Tibial nerve (tissue), 4 donors: ENCODE results near the gene HMCN1. TPM values are rescaled to one million over a fixed set of nuclear protein-coding genes. Genes with fewer than 3 reads are reported as not detected.

Experiments used
- DNase-seq, 2 donors: peaks; one replicate each; pipeline ENCODE4 v3.0.0-alpha.2; 2019; ENCODE audit warnings: low spot score in 2 of 2
- H3K27ac ChIP-seq, 4 donors: fragments of 200-600 bp; sonication (generic) in 3 of 4; one replicate each; pipeline ENCODE4 v1.5.1; 2017 to 2019; ENCODE audit warnings: mild to moderate bottlenecking in 1 of 4
- H3K27me3 ChIP-seq, 2 donors: fragments of 200-600 bp; sonication (generic) in 1 of 2; one replicate each; pipeline versions ENCODE4 v1.5.1 to v1.6.0; 2017 to 2019
- H3K36me3 ChIP-seq, 3 donors: fragments of 200-600 bp; sonication (generic); one replicate each; pipeline ENCODE4 v1.5.1; 2018 to 2019
- H3K4me1 ChIP-seq, 4 donors: fragments of 200-600 bp; sonication (generic) in 3 of 4; one replicate each; pipeline ENCODE4 v1.5.1; 2017 to 2019
- H3K4me3 ChIP-seq, 4 donors: fragments of 200-600 bp; sonication (generic) in 3 of 4; one replicate each; pipeline ENCODE4 v1.5.1; 2017 to 2019; ENCODE audit warnings: mild to moderate bottlenecking in 1 of 4, moderate library complexity in 1 of 4
- H3K9me3 ChIP-seq, 4 donors: fragments of 200-600 bp; sonication (generic) in 3 of 4; one replicate each; pipeline ENCODE4 v1.5.1; 2017 to 2019
- CTCF ChIP-seq, 5 experiments: fragments of 200-600 bp in 3 of 5; fragments of 450-650 bp in 2 of 5; sonication (generic) in 3 of 5; IDR thresholded peaks; one replicate each; pipeline ENCODE4 v1.5.1; 2016 to 2019; ENCODE audit warnings: antibody characterized with exemption in 5 of 5, mild to moderate bottlenecking in 3 of 5, moderate library complexity in 2 of 5
- EP300 ChIP-seq, 2 donors: sonication (generic); formaldehyde crosslinking; IDR thresholded peaks; one replicate each; pipeline ENCODE4 v1.6.1; 2017; ENCODE audit warnings: antibody characterized with exemption in 2 of 2, mild to moderate bottlenecking in 1 of 2
- POLR2A ChIP-seq, 2 donors: fragments of 450-650 bp; IDR thresholded peaks; one replicate each; pipeline ENCODE4 v1.6.1; 2017; ENCODE audit warnings: antibody characterized with exemption in 2 of 2, mild to moderate bottlenecking in 2 of 2, moderate library complexity in 2 of 2
- WGBS, 2 donors: methylation state at CpG; one replicate each; pipeline ENCODE4 v1.1.5; 2018; 5-methylcytosine and 5-hydroxymethylcytosine counted together
- total RNA-seq, 4 donors: library from RNA; depleted of rRNA; stranded (reverse); fragments of >200 nt; gene quantifications; one replicate each; pipeline ENCODE4 v1.1.0, GENCODE V29; 2016

Gene HMCN1
- total RNA-seq, 4 donors from 2014 or later = 2.1 to 13.3 (median 3.9) TPM

- no peak overlapping the region for H3K4me3 ChIP-seq
- 33 to 40% methylated on average over 1 of the region's 1 CpG for WGBS, 2 donors
- H3K27me3 ChIP-seq = no peaks in the 10 kb centered on the region
Observed at GRCh38 chr1:186225096-186225495, 490.9 kb downstream of the HMCN1 start.

GRCh38 chr1:186228749-186229148, 494.6 kb downstream of the HMCN1 start:
- H3K36me3 ChIP-seq = no peaks in the 10 kb centered on the region
- no peak overlapping the region for H3K27ac ChIP-seq
- WGBS, 2 donors = 80 to 96% methylated on average over 6 of the region's 6 CpGs
- H3K27me3 ChIP-seq = no peaks in the 10 kb centered on the region
- H3K4me3 ChIP-seq = no peak overlapping the region
- TF ChIP-seq POLR2A (IDR thresholded peaks at IDR 0.05) (no peak), EP300 (IDR thresholded peaks at IDR 0.05) (no peak), CTCF (IDR thresholded peaks at IDR 0.05) (no peak)
- no peak for DNase-seq
- no peaks in the 10 kb centered on the region for H3K4me1 ChIP-seq
- H3K9me3 ChIP-seq = no peaks in the 10 kb centered on the region

More at GRCh38 chr1:186225096-186225495, 490.9 kb downstream of the HMCN1 start:
- H3K36me3 ChIP-seq = no peaks in the 10 kb centered on the region
- TF ChIP-seq CTCF (IDR thresholded peaks at IDR 0.05) (no peak), EP300 (IDR thresholded peaks at IDR 0.05) (no peak), POLR2A (IDR thresholded peaks at IDR 0.05) (no peak)
- H3K4me1 ChIP-seq = no peaks in the 10 kb centered on the region
- H3K9me3 ChIP-seq = no peaks in the 10 kb centered on the region
- no peak for DNase-seq
- no peak overlapping the region for H3K27ac ChIP-seq

- no peaks in the 10 kb centered on the region for H3K27me3 ChIP-seq
- no peak overlapping the region for H3K4me3 ChIP-seq
Observed at GRCh38 chr1:186231861-186232436, 497.8 kb downstream of the HMCN1 start.

GRCh38 chr1:186234976-186235686, 500.9 kb downstream of the HMCN1 start:
- Histone ChIP-seq H3K4me1 (peaks cover 0 to 12% (median 0%) of the 10 kb centered on the region in 4 donors), H3K9me3 (no peaks in the 10 kb centered on the region), H3K4me3 (no peak overlapping the region), H3K36me3 (no peaks in the 10 kb centered on the region), H3K27me3 (no peaks in the 10 kb centered on the region), H3K27ac (no peak overlapping the region)
- 46 to 49% methylated on average over 2 of the region's 2 CpGs for WGBS, 2 donors
- TF ChIP-seq POLR2A (IDR thresholded peaks at IDR 0.05) (no peak), EP300 (IDR thresholded peaks at IDR 0.05) (no peak), CTCF (IDR thresholded peaks at IDR 0.05) (no peak)
- DNase-seq = no peak

More at GRCh38 chr1:186231861-186232436, 497.8 kb downstream of the HMCN1 start:
- Histone ChIP-seq H3K4me1 (no peaks in the 10 kb centered on the region), H3K27ac (no peak overlapping the region), H3K36me3 (no peaks in the 10 kb centered on the region), H3K9me3 (no peaks in the 10 kb centered on the region)
- 82 to 92% methylated on average over 2 of the region's 2 CpGs for WGBS, 2 donors
- TF ChIP-seq POLR2A (IDR thresholded peaks at IDR 0.05) = no peak
- TF ChIP-seq EP300 (IDR thresholded peaks at IDR 0.05) = no peak
- no peak for TF ChIP-seq CTCF (IDR thresholded peaks at IDR 0.05)
- DNase-seq = no peak

GRCh38 chr1:186235696-186236095, 501.5 kb downstream of the HMCN1 start:
- DNase-seq = no peak
- TF ChIP-seq EP300 (IDR thresholded peaks at IDR 0.05) = no peak
- no peak for TF ChIP-seq POLR2A (IDR thresholded peaks at IDR 0.05)
- TF ChIP-seq CTCF (IDR thresholded peaks at IDR 0.05) = no peak
- Histone ChIP-seq H3K4me3 (no peak overlapping the region), H3K36me3 (no peaks in the 10 kb centered on the region), H3K27me3 (no peaks in the 10 kb centered on the region), H3K27ac (no peak overlapping the region), H3K9me3 (no peaks in the 10 kb centered on the region), H3K4me1 (peaks cover 0 to 12% (median 0%) of the 10 kb centered on the region in 4 donors)
- 80 to 92% methylated on average over 4 of the region's 4 CpGs for WGBS, 2 donors
